Measurements from ENCODE around the gene LY6G6C.

- no peak for TF ChIP-seq CTCF (conservative IDR thresholded peaks at IDR 0.05)
- no peak for TF ChIP-seq EZH2 (IDR thresholded peaks at IDR 0.05; ENCODE audit: low read depth)
Observed at GRCh38 chr6:31729979-31730630, 8.6 kb upstream of the LY6G6C start.

Measured in PC-9 (cell line).